NCI-H2029 treated with DMSO at 0.1 percent for 48 hours (cell line): ENCODE measurements around the gene KRT33A.

Source experiments
- DNase-seq: peaks from one replicate; lab custom pipeline; 2025; lab: John Stamatoyannopoulos, UW

Gene KRT33A

DNA sequence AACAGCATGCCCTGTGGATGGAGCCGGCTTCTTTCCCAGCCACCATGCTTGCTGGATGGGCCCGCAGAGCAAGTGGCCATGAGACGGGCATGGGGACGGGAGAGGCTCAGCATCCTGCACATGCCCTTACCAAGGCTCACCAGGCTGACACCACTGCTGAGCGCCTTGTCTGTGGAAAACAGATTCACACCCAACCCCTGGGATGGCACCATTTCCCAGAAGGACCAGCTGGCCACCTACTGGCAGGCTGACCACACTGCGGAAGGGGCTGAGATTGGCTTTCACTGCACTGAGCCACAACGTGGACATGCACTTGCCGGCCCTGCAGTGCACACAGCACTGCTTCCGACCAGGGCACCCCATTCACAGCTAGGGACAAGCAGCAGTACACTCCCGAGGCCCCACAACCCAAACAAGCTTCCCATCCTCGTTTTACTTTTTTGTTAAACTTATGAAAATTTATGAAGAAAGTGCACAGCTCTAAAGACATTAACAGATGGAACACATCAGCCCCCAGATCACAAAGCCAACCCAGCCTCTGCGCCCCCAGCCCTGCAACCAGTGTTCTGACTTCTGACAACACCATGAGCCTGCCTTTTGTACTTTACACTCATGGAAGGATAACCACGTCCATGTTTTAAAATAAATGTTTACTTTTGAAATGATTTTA, 21.2 kb downstream of the KRT33A start:
- DNase-seq = peak; percentile 18

DNA sequence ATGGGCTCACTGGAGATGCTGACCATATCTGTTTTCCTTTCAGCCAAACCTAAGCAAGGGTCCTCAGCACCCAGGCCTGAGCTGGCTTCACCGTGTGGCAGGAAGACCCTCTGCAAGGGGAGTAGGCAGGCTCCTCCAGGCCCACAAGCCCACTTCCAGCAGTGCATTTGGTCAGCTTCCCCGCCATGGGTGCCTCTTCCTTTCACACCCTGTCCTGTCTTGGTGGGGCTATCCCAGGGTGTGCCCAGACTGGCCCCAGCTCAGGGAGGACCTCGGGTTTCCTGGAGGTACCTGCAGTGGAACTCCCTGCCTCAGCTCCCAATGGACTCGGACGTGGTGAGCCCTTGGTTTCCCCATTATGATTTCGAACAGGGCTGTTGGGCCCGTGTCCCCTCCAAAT, 22.4 kb downstream of the KRT33A start:
- no peak for DNase-seq

- DNase-seq = no peak
These were observed 23.1 kb downstream of the KRT33A start for GRCh38 chr17:41327411-41328120.

- no peak for DNase-seq
These were observed 24.2 kb downstream of the KRT33A start for GRCh38 chr17:41326173-41327145.

- no peak for DNase-seq
These were observed 25.0 kb downstream of the KRT33A start for GRCh38 chr17:41325611-41326010.

- no peak for DNase-seq
These were observed 25.5 kb downstream of the KRT33A start for GRCh38 chr17:41325126-41325525.

DNA sequence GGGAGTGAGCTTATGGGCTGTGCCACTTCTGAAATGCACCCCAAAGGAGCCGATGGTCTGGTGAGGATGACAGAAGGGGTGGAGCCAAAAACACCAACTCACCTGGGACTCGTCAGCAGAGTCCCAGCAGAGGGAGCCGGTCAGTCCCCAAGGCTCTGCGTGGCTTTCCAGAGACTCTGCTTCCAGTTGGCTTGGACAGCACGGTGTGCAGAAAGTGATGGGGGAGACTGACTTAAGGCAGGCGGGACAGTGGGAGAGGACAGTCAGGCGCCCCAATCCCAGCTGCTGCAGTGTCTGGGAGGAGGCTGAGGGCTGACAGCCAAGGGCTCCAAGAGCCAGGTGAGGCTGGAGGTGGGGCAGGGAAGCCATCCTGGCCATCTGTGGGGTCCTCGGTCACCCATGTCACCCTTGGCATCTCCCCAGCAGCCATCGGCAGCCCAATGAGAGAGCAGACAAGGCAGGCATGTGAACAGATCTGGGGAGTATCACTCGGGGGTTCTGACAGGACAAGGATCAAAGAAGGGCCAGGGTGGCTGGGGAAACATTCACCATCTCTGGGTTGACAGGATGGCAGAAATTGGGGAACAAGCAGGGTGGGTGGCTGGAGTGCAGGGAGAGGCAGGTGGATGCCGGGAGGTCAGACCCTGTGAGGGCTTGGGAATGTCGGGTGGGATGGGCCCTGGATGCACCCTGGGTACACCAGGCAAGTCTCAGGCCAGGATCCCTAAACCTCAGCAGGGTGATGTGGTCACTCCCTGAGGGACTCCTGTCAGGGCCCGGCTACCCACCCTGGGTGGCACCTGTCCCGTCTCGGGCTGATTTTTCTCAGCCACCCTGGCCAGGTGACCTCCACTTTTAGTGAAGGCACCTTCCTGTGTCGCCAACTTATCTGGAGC, 26.2 kb downstream of the KRT33A start:
- no peak for DNase-seq

DNA sequence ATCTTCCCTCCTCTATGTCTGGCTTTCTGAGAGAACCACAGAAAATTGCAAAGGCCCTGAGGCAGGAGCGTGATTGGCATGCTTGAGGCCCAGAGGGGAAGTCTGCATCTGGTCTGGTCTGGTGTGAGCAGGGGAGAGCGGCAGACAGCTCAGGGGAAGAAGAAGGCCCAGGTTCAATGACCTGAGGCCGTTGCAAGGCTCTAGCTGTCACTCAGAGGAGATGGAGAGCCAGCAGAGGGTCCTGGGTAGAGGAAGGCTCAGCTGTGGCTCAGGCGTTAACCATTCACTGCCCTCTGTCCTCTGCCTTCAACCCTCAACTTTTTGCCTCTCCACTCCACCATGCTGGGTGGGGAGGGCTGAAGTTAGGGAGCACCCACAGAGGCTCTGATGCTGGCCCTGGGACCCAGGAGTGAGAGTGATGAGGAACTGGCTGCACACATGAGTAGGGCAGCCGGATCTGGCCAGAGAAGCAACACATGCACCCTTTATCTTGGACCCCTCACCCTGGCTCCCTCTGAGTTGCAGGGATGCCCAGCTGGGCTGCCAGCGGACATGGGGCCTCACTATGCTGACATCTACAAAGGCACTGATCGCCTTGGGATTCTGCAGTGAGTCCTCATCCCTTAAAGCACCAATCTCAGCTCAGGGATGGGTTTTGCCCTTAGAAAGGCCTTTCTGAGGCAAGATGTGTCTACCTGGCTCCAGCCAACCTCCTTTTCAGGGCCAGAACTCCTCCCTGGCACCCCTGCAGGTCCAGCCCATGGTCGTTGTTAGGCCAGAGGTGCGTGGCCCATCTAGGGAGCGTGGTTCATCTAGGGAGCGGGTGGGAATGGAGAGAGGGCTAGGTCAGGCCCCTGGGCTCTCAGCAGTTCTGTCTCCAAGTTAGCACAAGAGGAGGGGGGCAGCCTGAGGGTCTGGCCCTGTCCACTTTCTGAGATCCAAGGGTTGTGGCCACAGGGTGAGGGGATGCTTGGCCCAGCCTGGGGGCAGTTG, 27.4 kb downstream of the KRT33A start:
- no peak for DNase-seq

GRCh38 chr17:41322094-41322902, 28.3 kb downstream of the KRT33A start:
- peak; percentile 57 for DNase-seq

GRCh38 chr17:41318231-41318630, 32.4 kb downstream of the KRT33A start:
- DNase-seq = no peak

GRCh38 chr17:41315814-41316445, 34.7 kb downstream of the KRT33A start:
- DNase-seq = no peak

GRCh38 chr17:41315204-41315794, 35.3 kb downstream of the KRT33A start, which contains the start of gene KRTAP17-1:
TSS of gene KRTAP17-1 (minus strand) at chr17:41315710. CDS start at chr17:41315650, 60 bp downstream.
- DNase-seq = no peak

GRCh38 chr17:41311111-41311510, 39.5 kb downstream of the KRT33A start:
- no peak for DNase-seq

DNA sequence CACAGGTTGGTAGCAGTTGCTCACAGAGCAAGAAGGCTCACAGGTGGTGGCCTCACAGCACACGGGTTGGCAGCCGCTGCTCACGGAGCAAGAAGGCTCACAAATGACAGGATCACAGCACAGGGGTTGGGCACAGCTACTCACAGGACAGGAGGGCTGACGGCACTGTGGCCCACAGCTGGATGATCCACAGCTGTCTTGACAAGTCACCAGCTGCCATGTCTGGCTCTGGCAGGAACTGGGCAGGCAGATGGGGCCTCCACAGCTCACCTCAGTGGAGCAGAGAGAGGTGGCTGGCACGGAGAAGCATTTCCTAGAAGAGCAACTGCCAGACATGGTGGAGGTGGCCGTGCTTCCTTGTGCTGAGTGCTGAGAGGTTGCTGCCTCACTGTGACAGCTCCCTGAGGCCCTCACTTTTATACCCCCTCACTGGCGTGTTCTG, 41.7 kb downstream of the KRT33A start, which contains the start of gene KRTAP16-1:
KRTAP16-1 (minus strand) TSS at position 392 of the 442 bp plus-strand sequence; CDS start at position 336, 56 bp downstream.
- DNase-seq = no peak

DNA sequence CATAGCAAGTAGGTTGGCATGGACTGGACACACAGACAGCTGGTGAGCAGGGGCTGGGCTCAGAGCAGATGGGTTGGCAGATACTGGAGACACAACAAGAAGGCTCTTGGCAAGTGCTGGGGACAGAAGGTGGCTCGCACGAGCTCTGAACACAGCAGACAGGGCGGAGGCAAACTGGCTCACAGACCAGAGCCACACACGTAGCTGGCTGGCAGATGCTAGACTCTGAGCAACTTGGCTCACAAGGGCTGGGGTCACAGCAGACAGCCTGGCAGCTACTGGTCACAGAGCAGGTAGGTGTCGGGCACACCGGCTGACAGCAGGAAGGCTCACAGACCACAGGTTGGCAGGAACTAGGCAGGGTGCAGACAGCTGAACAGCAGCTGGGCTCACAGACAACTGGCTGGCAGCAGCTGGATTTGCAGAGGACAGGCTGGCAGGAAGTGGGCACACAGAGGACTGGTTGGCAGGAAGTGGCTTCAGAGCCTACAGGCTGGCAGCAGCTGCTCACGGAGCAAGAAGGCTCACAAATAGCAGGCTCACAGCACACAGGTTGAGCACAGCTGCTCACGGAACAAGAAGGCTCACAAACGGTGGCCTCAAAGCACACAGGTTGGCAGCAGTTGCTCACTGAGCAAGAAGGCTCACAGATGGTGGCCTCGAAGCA, 42.2 kb downstream of the KRT33A start:
- peak; percentile 82 for DNase-seq

DNA sequence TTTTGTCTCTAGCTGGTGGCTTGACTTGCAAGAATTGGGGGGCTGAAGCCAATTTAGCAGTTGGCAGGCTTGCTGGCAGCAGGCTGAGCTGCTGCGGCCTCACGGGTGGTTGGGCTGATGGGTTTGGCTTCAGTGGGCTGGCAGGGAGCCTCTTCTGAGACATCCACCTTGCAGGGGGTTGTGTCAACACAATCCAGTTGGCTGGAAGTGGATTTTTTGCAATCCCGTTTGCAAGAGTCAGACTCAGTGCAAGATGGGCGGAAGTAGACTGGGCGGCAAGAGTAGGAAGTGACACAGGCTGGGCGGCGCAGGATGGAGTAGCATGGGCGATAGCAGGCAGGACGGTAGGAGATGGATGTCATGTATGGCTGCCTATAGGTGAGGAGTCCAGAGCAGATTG, 43.0 kb downstream of the KRT33A start:
- no peak for DNase-seq

DNA sequence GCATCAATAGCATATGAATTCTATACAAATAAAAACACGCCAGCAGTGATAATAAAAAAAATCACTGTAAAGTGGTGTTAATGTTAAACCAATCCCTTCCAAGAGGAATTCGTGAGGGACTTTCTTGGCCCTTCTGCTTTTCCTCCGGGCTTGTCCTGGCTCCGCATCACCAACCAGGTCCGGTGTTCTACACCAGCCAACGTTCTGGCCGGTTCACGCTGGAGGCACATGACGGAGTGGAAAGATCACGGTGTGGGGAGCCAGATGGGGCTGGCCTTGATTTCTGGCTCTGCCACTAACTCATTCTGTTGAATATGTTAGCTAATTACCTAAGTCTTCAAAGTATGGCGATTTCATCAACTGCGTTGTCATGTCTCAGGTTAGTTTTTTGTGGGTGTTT, 46.5 kb downstream of the KRT33A start:
- no peak for DNase-seq

DNA sequence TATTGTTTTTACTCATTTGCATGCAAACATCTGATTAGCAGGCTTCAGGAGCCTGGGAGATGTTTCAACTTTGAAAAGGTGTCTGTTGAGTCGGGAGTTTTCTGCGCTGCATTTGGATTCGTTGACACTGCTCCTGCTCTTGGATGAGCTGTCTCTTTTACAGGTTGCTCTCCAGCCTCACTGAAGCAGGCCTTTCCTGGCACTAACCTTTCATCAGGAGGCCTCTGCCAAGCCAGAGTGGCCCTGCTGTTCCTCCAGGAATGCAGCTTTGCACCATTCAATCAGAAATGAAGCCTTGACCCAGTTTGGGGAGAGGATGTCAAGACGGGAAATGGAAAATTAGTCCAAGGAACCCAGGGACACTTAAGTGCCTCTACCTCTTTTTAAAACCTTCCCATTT, 47.6 kb downstream of the KRT33A start:
- DNase-seq = no peak
